ENCODE results near the gene TIMP3. TPM values are rescaled to one million over a fixed set of nuclear protein-coding genes. Genes with fewer than 3 reads are reported as not detected.
"Not testable (repeated sequence)": the region's sequence is repeated elsewhere in the genome, so short reads cannot be mapped to it uniquely, and the experiment has no call there.

The TIMP3 gene
- polyA plus RNA-seq, 12 donors, result 100 to 167 (median 124) TPM; not detected in 1

DNA sequence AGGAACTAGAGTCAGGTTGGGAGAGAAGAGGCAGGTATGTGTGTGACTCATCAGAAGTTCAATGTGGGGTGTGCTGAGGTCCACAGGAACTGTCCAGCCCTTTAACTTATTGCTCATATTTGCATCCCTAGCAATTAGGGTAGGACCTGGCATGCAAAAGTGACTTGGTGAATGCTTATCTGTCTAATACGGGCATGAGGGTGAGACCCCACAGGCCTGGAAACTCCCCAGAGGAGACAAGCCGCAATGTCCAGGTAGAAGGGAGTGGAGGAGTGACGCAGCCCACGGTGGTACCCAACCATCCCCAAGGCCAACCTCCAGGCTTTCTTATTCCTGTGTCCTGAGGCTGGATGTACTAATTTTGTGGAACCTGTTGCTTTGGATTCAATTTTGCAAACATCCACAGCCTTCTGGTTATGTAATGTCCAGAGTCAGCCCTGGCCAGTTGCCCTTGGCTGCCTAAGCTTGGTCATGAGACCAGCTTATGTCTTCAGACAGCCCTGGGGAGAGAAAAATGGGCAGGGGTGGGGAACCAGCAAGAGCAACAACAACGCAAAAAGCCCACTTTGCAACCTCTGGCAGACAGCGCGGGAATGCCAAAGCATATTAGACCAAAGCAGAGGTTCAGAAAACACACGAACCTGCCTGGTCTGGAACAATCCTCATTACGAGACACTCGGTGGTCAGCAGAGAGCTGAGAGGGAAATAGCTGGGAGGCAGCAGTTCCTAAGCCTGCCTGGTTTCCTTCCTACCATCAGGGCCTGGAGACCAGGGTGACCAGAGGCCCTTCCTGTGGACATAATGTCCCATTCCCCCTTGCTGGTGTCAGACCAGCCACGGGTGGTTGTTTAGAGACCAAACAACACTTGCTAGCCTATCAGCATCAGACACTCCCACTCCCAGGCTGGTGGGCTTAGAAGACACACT lies 49.3 kb downstream of the TIMP3 start:
- peak; percentile 64 for DNase-seq

DNA sequence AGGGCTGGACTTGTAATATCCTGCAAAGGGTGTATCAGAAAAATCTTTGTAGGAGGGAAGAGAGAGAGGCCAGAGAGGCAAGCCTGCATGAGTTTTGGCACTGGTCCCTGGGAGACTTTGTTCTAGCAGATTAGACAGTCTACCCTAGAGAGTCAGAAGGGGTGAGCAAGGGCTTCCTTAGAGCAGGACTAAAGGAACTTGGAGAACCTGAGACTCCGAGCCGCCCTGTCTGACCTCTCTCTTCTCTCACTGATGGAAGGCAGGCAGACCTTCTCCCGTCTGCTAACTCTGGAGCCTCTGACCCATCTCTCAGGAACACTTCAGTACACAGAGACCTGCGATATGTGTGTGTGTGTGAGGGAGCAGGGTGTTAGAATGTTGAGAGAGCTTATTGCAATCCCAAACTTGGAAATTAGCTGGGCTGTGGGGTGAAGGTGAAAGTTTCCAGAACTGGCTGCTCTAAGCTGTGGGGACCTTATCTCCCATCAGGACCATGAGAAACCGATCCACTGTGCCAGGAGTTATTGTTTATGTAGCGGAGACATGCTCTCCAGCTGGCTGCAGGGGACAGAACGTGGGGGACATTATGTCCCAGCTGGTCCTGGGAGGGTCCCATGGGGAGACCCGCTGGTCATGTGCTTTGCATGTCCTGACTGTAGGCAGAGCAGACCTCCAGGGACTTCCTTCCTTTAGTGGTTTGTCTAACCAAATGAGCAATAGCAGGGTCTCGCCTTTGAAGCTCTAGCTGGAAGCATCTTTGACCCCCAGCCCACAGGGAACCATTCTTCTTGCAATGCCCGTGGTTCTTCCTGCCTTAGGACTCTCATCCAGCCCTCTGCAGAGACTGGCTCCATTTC lies 51.1 kb downstream of the TIMP3 start:
- no peak for DNase-seq

DNA sequence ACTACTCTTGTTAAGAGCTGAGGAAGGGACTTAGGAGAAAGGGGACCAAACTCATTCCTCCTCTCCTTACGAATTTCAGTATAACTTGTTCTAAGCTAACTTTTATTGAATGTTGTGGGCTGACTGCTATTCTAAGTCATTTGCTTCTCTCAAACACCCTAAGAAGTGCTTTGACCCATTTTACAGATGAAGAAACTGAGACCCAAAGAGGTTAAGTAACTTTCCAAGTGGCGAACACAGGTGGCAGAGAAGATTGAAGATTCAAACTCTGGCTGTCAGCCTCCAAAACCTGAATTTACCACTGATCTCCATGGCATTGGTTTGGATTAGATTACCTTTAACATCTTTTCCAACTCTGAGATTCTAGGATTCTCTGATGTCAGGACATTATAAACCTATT lies 52.2 kb downstream of the TIMP3 start:
- DNase-seq, result no peak

DNA sequence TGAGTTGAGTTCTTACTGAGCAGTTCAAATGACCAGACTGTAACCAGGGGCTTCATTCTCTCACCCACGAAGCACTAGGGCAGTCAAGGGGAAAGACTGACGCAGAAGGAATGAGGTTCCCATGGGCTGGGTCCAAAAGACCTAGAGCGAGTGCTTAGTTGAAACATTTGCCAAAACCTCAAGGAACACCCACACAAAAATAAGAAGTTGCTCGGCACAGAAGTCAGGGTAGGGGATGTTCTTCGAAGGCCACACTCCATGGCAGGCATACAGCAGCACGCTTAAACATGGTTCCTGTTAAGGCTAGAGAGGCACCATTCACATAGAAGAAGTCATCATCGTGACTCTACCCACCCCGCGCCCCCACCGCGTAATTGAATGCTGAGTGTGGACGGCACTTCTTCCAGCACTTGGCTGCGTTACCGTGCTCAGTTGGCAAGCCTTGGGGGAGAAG lies 52.9 kb downstream of the TIMP3 start:
- no peak for DNase-seq

DNA sequence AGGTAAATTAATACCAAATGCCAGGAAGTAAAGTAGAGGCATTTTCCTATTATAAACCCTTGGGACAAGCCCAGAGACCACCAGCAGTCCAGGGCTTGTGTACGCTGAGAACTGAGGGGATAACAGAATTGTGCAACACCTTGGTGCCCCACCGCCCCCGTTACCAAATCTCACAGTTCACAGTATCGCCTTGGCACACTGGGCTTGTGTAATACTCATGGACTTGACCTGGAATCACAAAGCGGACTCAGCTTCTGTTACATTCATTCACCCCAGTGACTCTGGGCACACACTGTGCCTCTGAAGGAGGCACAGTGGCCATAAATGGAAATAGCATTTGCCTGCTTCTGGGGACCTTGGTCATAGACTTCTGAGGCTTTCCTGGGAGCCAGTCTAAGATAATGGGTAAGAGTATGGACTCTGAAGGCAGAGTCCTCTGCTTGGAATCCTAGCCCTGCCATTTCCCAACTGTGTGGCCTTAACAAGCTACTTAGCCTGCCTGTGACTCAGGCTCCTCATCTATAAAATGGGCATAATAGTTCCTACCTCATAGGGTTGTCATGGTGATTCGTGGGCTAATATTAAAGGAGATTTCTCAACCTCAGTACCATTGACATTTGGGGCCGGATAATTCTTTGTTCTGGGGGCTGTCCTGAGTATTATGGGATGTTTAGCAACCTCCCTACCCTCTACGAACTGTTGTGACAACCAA lies 53.7 kb downstream of the TIMP3 start:
- DNase-seq, result no peak

DNA sequence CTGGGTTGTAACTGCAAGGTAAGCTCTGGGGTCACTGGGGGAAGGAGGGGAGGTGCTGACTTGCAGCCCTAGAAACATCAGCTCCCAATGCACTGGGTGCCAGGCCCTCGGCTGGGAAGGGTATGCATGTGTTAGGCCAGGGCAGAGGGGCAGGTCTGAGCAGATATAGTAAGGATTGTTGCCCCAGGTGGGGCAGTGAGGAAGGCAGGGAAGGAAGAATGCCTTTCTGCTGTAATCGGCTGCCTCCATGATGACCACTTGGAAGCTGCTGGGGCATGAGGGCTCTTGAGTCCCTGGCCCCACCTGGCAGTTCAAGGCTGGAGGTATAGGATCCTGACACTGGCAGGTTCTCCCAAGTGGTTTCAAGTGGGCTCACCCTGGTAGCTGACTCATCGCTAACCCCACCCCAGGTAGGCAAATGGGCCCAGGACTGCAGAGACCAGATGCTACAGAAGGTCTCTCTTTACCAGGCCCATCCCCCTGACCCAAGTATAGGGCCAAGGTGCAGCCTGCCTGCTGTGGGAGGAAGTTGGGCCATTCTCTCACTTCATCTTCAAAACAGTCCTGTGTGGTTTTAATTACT lies 56.7 kb downstream of the TIMP3 start:
- no peak for DNase-seq

DNA sequence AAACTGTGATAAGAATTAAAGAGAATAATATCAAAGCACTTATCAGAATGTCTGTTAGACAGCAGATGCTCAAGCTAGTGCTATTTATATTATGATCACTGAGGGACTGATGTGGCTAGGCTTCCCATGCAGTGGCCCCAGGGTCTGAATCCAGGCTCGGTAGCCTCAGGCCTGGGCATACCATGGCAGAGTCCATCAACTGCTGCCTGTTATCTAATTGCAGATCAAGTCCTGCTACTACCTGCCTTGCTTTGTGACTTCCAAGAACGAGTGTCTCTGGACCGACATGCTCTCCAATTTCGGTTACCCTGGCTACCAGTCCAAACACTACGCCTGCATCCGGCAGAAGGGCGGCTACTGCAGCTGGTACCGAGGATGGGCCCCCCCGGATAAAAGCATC lies 57.5 kb downstream of the TIMP3 start:
- DNase-seq, result no peak

DNA sequence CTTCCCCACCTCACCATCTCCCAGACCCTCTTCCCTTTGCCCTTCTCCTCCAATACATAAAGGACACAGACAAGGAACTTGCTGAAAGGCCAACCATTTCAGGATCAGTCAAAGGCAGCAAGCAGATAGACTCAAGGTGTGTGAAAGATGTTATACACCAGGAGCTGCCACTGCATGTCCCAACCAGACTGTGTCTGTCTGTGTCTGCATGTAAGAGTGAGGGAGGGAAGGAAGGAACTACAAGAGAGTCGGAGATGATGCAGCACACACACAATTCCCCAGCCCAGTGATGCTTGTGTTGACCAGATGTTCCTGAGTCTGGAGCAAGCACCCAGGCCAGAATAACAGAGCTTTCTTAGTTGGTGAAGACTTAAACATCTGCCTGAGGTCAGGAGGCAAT lies 58.2 kb downstream of the TIMP3 start:
- DNase-seq, result no peak

DNA sequence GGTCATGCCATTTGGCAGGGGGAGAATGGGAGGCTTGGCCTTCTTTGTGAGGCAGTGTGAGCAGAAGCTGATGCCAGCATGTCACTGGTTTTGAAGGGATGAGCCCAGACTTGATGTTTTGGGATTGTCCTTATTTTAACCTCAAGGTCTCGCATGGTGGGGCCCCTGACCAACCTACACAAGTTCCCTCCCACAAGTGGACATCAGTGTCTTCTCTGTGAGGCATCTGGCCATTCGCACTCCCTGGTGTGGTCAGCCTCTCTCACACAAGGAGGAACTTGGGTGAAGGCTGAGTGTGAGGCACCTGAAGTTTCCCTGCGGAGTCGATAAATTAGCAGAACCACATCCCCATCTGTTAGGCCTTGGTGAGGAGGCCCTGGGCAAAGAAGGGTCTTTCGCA lies 59.8 kb downstream of the TIMP3 start:
- no peak for DNase-seq

DNA sequence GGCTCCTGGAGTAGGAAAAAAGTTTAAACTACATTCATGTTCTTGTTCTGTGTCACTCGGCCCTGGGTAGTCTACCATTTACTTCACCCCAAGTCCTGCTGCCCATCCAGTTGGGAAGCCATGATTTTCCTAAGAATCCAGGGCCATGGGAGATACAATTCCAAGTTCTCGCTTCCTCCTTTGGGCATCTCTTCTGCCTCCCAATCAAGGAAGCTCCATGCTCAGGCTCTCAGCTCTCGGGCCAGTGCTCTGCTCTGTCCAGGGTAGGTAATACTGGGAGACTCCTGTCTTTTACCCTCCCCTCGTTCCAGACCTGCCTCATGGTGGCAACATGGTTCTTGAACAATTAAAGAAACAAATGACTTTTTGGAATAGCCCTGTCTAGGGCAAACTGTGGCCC lies 60.6 kb downstream of the TIMP3 start:
- no peak for DNase-seq

DNA sequence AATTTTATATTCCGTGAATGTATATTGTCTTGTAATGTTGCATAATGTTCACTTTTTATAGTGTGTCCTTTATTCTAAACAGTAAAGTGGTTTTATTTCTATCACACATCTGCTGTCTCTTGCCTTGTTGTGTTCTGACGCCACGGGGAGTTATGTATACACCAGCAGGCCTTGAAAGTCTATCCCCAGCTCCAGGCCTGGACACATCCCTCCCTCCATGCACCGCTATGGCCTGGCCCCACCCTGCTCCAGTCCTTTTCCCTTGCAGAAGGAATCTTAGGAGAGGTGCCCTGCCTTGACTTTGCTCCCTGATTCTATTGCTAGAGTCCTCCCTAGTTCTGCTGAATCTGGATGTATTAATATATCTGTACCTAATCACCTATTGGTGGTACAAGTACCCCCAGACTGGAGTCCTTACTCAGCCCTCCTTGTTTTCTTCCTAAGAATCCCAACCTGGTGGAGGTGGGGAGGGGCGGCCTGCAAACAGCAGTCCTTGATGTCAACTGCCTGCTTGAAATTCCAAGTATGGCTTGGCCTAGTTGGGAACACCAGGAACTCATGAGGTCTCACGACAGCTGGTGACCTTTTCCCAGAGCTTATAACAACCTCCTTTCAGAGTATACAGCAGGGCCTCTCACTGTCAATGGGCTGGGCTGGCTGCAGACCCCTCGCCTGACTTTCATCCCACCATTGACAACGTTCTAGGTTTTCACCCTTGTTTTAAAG lies 61.6 kb downstream of the TIMP3 start:
- DNase-seq, result no peak

DNA sequence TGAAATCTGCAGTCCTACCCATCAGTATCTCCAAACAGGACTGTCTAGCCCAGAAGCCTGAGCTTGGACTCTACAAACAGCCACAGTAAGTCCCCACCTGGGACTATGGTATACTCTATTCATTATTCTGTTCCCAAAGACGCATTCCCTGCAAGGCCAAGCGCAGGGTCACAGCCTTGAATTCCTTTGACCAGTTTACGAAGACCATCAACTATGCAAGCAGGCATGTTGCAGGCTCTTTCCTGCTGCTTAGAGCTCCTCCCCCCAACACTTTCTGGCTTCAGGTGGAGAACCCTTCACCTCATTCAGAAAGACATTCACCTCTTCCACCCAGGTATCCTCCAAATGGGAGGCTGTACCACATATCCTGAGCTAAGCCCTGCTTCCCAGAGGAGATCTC lies 62.5 kb downstream of the TIMP3 start:
- no peak for DNase-seq

DNA sequence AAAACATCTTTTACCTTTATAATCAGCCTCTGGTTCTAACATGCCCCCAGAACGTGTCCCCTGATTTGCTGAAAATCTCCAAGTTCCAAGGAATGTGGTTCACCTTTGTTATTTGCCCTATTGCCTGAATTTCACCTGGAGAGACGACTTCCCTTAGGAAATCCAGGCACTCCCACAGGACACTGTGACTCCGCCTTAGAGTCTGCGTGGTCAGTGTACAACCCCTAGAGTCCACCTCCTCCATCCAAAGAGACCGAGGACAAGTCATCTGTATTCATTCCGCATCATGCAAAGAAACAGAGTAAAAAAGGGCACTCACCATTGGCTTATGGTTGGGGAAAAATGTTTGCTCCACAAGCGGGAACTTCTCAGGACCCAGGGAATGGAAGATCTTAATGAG lies 63.1 kb downstream of the TIMP3 start:
- DNase-seq, result no peak

DNA sequence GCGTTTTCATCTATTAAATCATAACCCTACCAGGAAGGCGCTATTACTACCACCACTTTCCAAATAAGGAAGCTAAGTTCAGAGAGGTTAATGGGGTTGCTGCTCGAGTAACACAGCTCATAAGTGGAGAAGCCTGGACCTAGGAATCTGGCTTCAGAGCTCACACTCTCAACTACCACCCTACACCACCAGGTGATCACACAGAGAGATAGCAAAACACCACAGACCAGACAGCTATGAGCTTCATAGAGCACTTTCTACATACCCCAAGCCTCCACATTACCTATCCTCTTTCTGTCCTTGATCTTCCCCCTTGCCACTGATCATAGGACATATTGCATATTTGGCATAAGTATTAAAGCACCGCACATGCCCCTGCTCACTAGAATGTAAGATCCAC lies 65.4 kb downstream of the TIMP3 start:
- no peak for DNase-seq

DNA sequence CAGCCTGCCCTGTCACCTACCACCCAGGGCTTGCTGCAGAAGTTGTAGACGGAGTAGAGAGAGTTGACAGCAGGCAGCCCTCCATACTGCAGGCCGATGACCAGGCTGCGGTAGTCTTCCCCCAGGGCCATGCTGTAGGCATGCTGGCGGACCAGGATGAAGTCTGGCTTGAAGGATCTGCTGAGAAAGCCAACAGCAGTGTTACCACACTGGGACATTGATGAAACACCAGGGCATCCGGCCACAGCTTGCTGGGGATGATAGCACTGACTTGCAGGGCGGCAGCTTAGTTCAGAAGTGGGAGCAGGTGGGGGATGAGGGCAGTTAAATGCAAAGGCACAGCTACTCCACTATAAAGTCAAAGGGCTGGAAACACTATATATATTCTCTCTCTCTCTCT lies 67.4 kb downstream of the TIMP3 start:
- no peak for DNase-seq

DNA sequence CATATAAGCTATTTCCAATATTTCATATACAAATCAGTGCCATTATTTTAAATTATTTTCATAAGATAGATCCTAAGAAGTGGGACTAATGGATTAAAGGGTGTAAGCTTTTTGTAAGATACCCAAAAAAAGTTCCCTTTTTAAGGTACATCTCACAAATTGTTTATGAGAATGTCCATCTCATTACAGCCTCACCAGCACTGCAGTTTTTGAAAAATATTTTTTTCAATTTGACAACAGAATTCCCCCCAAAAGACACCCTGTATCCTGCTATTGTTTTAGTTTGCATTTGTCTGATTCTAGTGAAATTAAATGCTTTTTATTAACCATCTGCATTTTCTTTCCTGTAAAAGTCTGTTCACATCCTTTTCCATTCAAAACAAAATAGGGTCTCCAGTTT lies 69.0 kb downstream of the TIMP3 start:
- no peak for DNase-seq

DNA sequence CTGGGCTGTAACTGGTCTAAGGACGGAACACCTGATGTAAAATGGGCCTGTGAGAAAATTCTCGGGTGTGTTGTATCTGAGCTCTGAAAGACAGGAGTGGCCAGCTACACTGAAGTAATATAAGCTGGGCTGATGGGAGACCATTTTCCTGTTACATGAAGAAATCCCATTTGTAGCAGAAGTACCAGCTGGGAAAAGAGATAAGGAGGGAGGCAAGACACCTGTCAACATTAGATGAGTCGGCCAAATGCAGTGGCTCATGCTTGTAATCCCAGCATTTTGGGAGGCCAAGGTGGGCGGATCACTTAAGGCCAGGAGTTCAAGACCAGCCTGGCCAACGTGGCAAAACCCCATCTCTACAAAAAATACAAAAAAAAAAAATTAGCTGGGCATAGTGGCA lies 72.1 kb downstream of the TIMP3 start:
- not testable (repeated sequence) for DNase-seq

DNA sequence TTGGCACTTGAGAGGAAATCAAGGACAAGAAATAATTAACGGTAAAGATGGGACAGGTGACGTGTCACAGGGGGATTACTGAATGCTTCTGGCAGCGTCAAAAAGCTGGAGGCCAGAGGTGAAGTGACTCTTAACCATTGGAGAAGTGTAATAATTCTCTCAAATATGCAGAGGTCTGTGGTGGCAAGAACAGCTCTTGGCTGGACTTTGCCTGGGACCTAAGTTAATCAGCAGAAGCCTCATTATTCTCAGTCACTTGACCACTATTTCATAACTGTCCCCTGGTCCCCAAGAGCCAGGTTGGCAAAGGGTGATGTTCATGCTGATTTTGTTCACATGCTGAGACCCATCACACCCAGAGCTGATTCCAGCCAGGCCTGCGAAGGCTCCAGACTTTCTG lies 72.9 kb downstream of the TIMP3 start:
- no peak for DNase-seq

DNA sequence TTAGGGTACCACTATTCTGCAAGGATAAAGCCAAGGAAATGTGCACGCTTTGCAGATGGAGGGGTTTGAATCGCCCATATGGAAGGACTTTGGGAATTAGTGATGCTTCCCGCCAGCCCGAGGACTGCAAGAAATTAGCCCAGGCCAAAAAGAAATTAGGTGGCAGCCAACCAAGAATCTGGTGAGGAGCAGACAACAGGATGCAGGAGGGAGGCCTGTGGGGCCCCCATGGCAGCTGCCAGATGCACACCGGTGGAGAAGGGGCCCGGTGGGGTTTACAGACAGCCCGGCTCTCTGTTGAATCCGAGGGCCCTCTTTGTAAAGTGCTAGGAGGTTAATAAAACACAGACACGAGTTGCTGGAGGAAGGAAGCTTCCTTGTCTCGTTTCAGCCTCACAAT lies 73.5 kb downstream of the TIMP3 start:
- DNase-seq, result peak; percentile 67

DNA sequence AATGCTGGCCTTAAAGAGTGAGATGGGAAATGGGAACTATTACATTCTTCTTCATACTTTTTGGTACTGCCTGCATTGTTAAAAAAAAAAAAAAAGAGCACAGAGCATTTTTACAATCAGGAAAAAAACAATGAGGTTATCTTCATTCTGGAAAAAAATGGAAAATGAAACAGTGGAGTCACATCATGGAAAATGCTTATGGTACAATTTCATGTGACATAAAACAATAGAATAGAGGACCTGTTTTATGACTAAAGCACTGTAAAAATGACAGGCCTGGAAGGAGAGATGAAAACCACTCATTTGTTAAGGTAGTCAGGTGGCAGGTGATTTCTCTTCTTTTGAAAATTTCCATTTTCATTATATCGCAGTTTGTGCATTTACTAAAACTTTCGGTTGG lies 75.0 kb downstream of the TIMP3 start:
- no peak for DNase-seq

DNA sequence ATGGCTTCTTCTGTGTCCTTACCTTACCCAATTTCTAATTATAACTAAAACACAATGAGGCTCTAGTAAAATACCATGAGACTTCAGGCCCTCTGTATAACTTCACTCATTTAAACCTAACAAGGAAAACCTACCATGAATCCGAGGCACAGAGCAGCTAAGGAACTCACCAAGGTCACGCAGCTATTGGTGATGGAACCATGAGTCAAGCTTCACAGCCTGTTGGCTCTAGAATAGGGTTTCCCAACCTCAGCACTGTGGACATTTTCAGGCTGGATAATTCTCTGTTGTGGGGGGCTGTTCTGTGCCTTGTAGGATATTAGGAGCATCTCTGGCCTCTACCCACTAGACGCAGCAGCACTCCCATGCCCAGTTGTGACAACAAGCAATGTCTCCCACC lies 75.7 kb downstream of the TIMP3 start:
- DNase-seq, result no peak

All from muscle of arm (tissue), 12 donors.